ENCODE measurements around the gene TBC1D9. TPM values are rescaled to one million over a fixed set of nuclear protein-coding genes. Genes with fewer than 3 reads are reported as not detected.

The TBC1D9 gene
- total RNA-seq, 4 donors from 2014 or later: 13.3 to 17.5 (median 15.2) TPM

DNA sequence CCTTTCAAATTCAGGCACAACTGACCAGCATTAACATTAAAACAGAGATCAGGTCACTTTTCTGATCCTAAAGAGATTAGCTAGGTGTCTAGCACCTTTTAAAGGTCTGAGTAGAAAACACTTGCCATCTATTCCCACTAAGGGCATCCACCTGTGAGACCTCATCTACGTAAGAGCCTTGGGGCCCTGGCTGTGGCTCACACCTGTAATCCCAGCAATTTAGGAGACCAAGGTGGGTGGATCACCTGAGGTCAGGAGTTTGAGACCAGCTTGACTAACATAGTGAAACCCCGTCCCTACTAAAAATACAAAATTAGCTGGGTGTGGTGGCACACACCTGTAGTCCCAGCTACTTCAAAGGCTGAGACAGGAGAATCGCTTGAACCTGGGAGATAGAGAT, 11.8 kb downstream of the TBC1D9 start:
- DNase-seq: no peak
- H3K27ac ChIP-seq: no peak overlapping the region
- no peak for TF ChIP-seq POLR2A (IDR thresholded peaks at IDR 0.05)
- TF ChIP-seq CTCF (IDR thresholded peaks at IDR 0.05): no peak
- peaks cover 10 to 12% of the 10 kb centered on the region in 2 donors for H3K4me1 ChIP-seq
- intact Hi-C loops (cut with DNase I): no loop called here
- H3K4me3 ChIP-seq (replicated peaks in 1 of 3): no peak overlapping the region
- WGBS, 2 donors: 87 to 96% methylated on average over 3 of the region's 3 CpGs
- no peaks in the 10 kb centered on the region for H3K9me3 ChIP-seq
- H3K27me3 ChIP-seq: no peaks in the 10 kb centered on the region
- no peaks in the 10 kb centered on the region for H3K36me3 ChIP-seq

DNA sequence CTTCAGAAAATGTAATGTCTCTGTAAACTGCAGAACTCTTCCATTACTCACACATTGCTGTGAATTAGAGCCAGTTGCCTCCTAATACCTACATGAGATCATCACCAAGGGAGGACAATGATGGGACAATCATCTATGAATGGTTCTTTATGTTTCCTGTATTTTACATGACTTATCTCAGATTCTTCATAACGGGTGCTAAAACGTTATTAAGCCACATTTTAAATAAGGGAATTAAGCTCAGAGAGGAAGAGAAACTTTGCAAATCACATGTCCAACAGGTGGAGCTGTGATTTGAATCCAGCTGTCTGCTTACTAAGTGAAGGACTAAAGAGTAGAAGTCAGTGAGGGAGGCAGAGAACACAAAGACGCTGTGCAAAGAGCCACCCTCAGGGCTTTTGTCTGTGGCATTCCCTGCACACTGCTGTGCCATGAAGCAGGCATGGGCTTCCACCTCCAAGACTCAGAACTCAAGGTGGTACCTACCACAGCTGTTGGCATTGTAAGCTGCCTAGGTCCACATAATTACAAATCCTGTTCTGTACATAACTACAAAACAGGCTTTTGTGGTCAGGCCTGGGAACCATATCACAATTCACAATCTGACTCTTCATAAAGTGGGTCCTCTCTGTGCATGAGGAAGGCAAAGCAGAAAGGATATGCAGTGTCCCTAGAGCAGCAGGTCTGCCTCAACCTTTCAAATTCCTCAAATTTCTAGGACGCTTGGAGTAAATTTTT, 12.8 kb downstream of the TBC1D9 start:
- Histone ChIP-seq H3K4me3 (replicated peaks in 1 of 3) (no peak overlapping the region), H3K4me1 (peaks cover 10 to 12% of the 10 kb centered on the region in 2 donors), H3K9me3 (no peaks in the 10 kb centered on the region), H3K36me3 (no peaks in the 10 kb centered on the region), H3K27me3 (no peaks in the 10 kb centered on the region), H3K27ac (peak overlapping the region in 2 of 3 donors; percentile 7 to 12)
- intact Hi-C loops (cut with DNase I): no loop called here
- no peak for DNase-seq
- no peak for TF ChIP-seq POLR2A (IDR thresholded peaks at IDR 0.05)
- peak in 1 of 6 experiments; percentile 17 for TF ChIP-seq CTCF (IDR thresholded peaks at IDR 0.05)
- 34 to 40% methylated on average over 4 of the region's 4 CpGs for WGBS, 2 donors

GRCh38 chr4:140742838-140743193, 13.4 kb downstream of the TBC1D9 start:
- no peak overlapping the region for H3K4me3 ChIP-seq (replicated peaks in 1 of 3)
- H3K9me3 ChIP-seq: no peaks in the 10 kb centered on the region
- TF ChIP-seq POLR2A (IDR thresholded peaks at IDR 0.05): no peak
- TF ChIP-seq CTCF (IDR thresholded peaks at IDR 0.05): no peak
- 87 to 91% methylated on average over 1 of the region's 1 CpG for WGBS, 2 donors
- intact Hi-C loops (cut with DNase I): no loop called here
- H3K27ac ChIP-seq: peak overlapping the region in 1 of 3 donors; percentile 12
- H3K27me3 ChIP-seq: no peaks in the 10 kb centered on the region
- DNase-seq: no peak
- peaks cover 10 to 12% of the 10 kb centered on the region in 2 donors for H3K4me1 ChIP-seq
- no peaks in the 10 kb centered on the region for H3K36me3 ChIP-seq

DNA sequence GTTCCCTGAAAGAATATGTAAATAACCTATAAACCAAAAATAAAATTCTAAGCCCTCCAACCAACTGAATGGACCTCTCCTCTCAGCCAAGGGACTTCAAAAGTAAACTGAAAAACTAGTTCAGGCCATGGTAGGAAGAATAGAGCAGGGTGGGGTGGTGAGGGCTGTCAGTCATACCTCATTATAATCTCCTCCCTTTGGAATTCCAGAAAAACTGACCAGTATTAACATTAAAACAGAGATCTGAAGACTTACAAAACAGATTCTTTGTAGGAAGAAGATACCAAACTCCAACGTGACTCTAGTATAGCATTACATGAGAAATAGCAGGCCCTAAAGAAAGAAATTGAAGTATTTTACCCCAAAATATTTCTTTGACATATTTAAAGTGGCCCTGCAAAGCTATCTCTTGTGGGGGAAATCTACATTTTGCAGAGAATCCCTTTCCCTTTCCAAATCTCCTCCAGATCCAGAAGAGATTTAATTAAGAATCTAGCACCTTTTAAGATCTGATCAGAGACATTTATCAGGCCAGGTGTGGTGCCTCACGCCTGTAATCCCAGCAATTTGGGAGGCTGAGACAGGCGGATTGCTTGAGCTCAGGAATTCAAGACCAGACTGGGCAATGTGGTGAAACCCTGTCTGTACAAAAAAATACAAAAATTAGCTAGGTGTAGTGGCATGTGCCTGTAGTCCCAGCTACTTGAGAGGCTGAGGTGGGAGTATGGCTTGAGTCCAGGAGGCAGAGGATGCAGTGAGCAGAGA, 15.1 kb downstream of the TBC1D9 start:
- TF ChIP-seq POLR2A (IDR thresholded peaks at IDR 0.05) (no peak), CTCF (IDR thresholded peaks at IDR 0.05) (no peak)
- Histone ChIP-seq H3K4me3 (replicated peaks in 1 of 3) (no peak overlapping the region), H3K27me3 (no peaks in the 10 kb centered on the region), H3K4me1 (peaks cover 10 to 12% of the 10 kb centered on the region in 2 donors), H3K27ac (no peak overlapping the region), H3K9me3 (no peaks in the 10 kb centered on the region), H3K36me3 (no peaks in the 10 kb centered on the region)
- 85 to 90% methylated on average over 3 of the region's 3 CpGs for WGBS, 2 donors
- intact Hi-C loops (cut with DNase I): no loop called here
- DNase-seq: no peak

- Histone ChIP-seq H3K27ac (no peak overlapping the region), H3K4me3 (replicated peaks in 1 of 3) (no peak overlapping the region), H3K36me3 (no peaks in the 10 kb centered on the region), H3K4me1 (peaks cover 10 to 12% of the 10 kb centered on the region in 2 donors), H3K9me3 (no peaks in the 10 kb centered on the region), H3K27me3 (no peaks in the 10 kb centered on the region)
- no peak for DNase-seq
- intact Hi-C loops (cut with DNase I): no loop called here
- TF ChIP-seq POLR2A (IDR thresholded peaks at IDR 0.05) (no peak), CTCF (IDR thresholded peaks at IDR 0.05) (no peak)
- 94 to 95% methylated on average over 1 of the region's 1 CpG for WGBS, 2 donors
These were observed 15.8 kb downstream of the TBC1D9 start for GRCh38 chr4:140740422-140740821.
